K562 (cell line): ENCODE data around the gene SHB. TPM values are rescaled to one million over a fixed set of nuclear protein-coding genes. Genes with fewer than 3 reads are reported as not detected.

Experiments used
- ATAC-seq: fragments of 200-7000 bp; cut with Tn5 transposase; 3 replicates; pipeline ENCODE4 v1.9.1; 2020; ENCODE audit warnings: moderate library complexity
- BruUV-seq: library from RNA; stranded (reverse); fragments of 400-500 nt; replicated peaks from 2 replicates; lab custom pipeline; 2021; lab: Mats Ljungman, UMichigan
- CTCF ChIA-PET: fragments of 300-600 bp; formaldehyde crosslinking; extraction: SDS; loops from one replicate; lab custom pipeline; 2021; ENCODE audit warnings: low intra/inter-chr PET ratio; lab: Yijun Ruan, JAX
- POLR2A ChIA-PET: fragments of 300-600, 350-650 bp; sonication (Branson Sonifier 250); formaldehyde crosslinking; extraction: SDS; loops from one replicate; lab custom pipeline; 2021; ENCODE audit warnings: antibody characterized with exemption, inconsistent platforms; lab: Yijun Ruan, JAX
- DNase-seq, 4 experiments: peaks; one replicate each; pipeline versions ENCODE4 v3.0.0 to v3.0.0-alpha.2; 2011 to 2018; ENCODE audit warnings: low spot score in 3 of 4, mixed read lengths in 3 of 4; ENCODE audit errors: extremely low read depth in 1 of 4
- FAIRE-seq: peaks from 2 replicates; lab custom pipeline; 2011; peaks lifted over from hg19 to GRCh38; lab: Jason Lieb, UNC
- H2AFZ ChIP-seq: 2 replicates; pipeline ENCODE4 v1.6.0; 2011; ENCODE audit warnings: low read depth, low read length, control low read depth, inconsistent platforms
- H3K27ac ChIP-seq: fragments of 200-600 bp; 3 replicates; pipeline ENCODE4 v1.8.0; 2011; ENCODE audit warnings: low read depth, mild to moderate bottlenecking, control low read depth, inconsistent platforms, low read length, moderate library complexity, mixed read lengths; ENCODE audit errors: extremely low read depth
- H3K27me3 ChIP-seq, 2 experiments: fragments of 300-600 bp in 1 of 2; 2 replicates in 1 of 2; 3 replicates in 1 of 2; pipeline versions ENCODE4 v1.6.0 to v1.8.0; 2011; ENCODE audit warnings: inconsistent platforms in 2 of 2, low read length in 2 of 2, mild to moderate bottlenecking in 1 of 2, mixed read lengths in 1 of 2, moderate library complexity in 1 of 2; ENCODE audit not compliant: control insufficient read depth in 2 of 2, insufficient read depth in 2 of 2
- H3K36me3 ChIP-seq: fragments of 300-600 bp; 3 replicates; pipeline ENCODE4 v1.8.0; 2011; ENCODE audit warnings: mild to moderate bottlenecking, low read length, inconsistent platforms; ENCODE audit not compliant: control insufficient read depth, insufficient read depth
- H3K4me1 ChIP-seq, 2 experiments: fragments of 200-600 bp in 1 of 2; replicated peaks in 1 of 2; 2 replicates in 1 of 2; 3 replicates in 1 of 2; pipeline versions ENCODE4 v1.5.1 to v1.8.0; 2011; ENCODE audit warnings: inconsistent platforms in 2 of 2, low read length in 2 of 2, mild to moderate bottlenecking in 1 of 2, mixed read lengths in 1 of 2, moderate library complexity in 1 of 2; ENCODE audit not compliant: control insufficient read depth in 2 of 2, insufficient read depth in 2 of 2
- H3K4me2 ChIP-seq: 2 replicates; pipeline ENCODE4 v1.6.1; 2011; ENCODE audit warnings: low read length, control low read depth, inconsistent platforms, mixed read lengths; ENCODE audit not compliant: insufficient read depth
- H3K4me3 ChIP-seq: fragments of 200-600 bp; sonication (generic), shearing (Covaris generic); 2 replicates; pipeline ENCODE4 v1.5.1; 2016; ENCODE audit warnings: control low read depth, inconsistent platforms
- H3K79me2 ChIP-seq: fragments of 200-600 bp; 3 replicates; pipeline ENCODE4 v1.8.0; 2011; ENCODE audit warnings: low read length, inconsistent platforms; ENCODE audit not compliant: control insufficient read depth, insufficient read depth
- H3K9ac ChIP-seq, 2 experiments: 2 replicates each; pipeline versions ENCODE4 v1.6.0 to v1.6.1; 2011; ENCODE audit warnings: low read depth in 2 of 2, low read length in 2 of 2, control low read depth in 1 of 2, inconsistent platforms in 1 of 2, mild to moderate bottlenecking in 1 of 2, mixed read lengths in 1 of 2; ENCODE audit not compliant: insufficient read depth in 1 of 2
- H3K9me1 ChIP-seq: one replicate; pipeline ENCODE4 v1.6.0; 2011; ENCODE audit warnings: inconsistent platforms, mild to moderate bottlenecking, low read length, moderate library complexity; ENCODE audit not compliant: control insufficient read depth, insufficient read depth
- H3K9me3 ChIP-seq: replicated peaks from 2 replicates; pipeline ENCODE4 v1.5.1; 2011; ENCODE audit warnings: low read depth, low read length, inconsistent platforms; ENCODE audit not compliant: control insufficient read depth, insufficient read depth
- H4K20me1 ChIP-seq: replicated peaks from 2 replicates; pipeline ENCODE4 v1.6.1; 2011; ENCODE audit warnings: low read length, inconsistent platforms, mixed read lengths; ENCODE audit not compliant: control insufficient read depth, insufficient read depth
- FOXP1 ChIP-seq: sonication (generic); formaldehyde crosslinking; IDR thresholded peaks from 2 replicates; pipeline ENCODE4 v1.8.0; 2022; ENCODE audit warnings: mild to moderate bottlenecking, missing genetic modification reagents
- HNRNPUL1 ChIP-seq: fragments of 200-400 bp; formaldehyde crosslinking; IDR thresholded peaks from 2 replicates; pipeline ENCODE4 v1.6.1; 2017; ENCODE audit warnings: low read length
- KDM1A ChIP-seq, 2 experiments: fragments of 450-650 bp; IDR thresholded peaks; 2 replicates each; pipeline ENCODE4 v1.6.1; 2016; ENCODE audit warnings: mild to moderate bottlenecking in 2 of 2
- MEIS2 ChIP-seq: fragments of 450-650 bp; IDR thresholded peaks from 2 replicates; pipeline ENCODE4 v1.6.1; 2014; ENCODE audit warnings: mild to moderate bottlenecking; ENCODE audit not compliant: partially characterized antibody
- POLR2A ChIP-seq: fragments of 450-650 bp; conservative IDR thresholded peaks from 2 replicates; pipeline ENCODE4 v1.6.1; 2016
- POU5F1 ChIP-seq: fragments of 150-350 bp; IDR thresholded peaks from 2 replicates; pipeline ENCODE4 v1.6.1; 2014; ENCODE audit warnings: borderline replicate concordance, low read length, low read depth, mild to moderate bottlenecking; ENCODE audit not compliant: partially characterized antibody
- PPARD ChIP-seq: fragments of 250-450 bp; sonication (Bioruptor Pico); IDR thresholded peaks from 2 replicates; pipeline ENCODE4 v1.8.0; 2022; ENCODE audit warnings: inconsistent platforms, mild to moderate bottlenecking, moderate library complexity
- SAFB ChIP-seq: fragments of 200-400 bp; formaldehyde crosslinking; IDR thresholded peaks from 2 replicates; pipeline ENCODE4 v1.6.1; 2017; ENCODE audit warnings: low read depth, low read length, borderline replicate concordance
- SMAD1 ChIP-seq: fragments of 150-350 bp; IDR thresholded peaks from 2 replicates; pipeline ENCODE4 v1.6.1; 2014; ENCODE audit warnings: low read length, low read depth; ENCODE audit not compliant: partially characterized antibody
- ZBTB8A ChIP-seq: fragments of 450-650 bp; IDR thresholded peaks from 2 replicates; pipeline ENCODE4 v1.6.1; 2018; ENCODE audit warnings: mild to moderate bottlenecking, moderate library complexity; ENCODE audit not compliant: partially characterized antibody
- ZNF165 ChIP-seq: fragments of 250-450 bp; sonication (Bioruptor Pico); IDR thresholded peaks from 2 replicates; pipeline ENCODE4 v1.4.0; 2020; ENCODE audit warnings: borderline replicate concordance
- WGBS: fragments of 100-300 bp; shearing (Covaris generic); methylation state at CpG from one replicate; pipeline ENCODE4 v1.1.6; 2016; ENCODE audit warnings: low coverage, mixed read lengths; ENCODE audit not compliant: insufficient coverage; ENCODE audit errors: missing lambda C conversion rate; 5-methylcytosine and 5-hydroxymethylcytosine counted together
- in situ Hi-C: fragments of 300-500 bp; cut with MboI; formaldehyde crosslinking; loops from 4 replicates; pipeline ENCODE4 v1.15.0; 2018; ENCODE audit warnings: inconsistent platforms, mixed read lengths
- intact Hi-C: fragments of 100-400 bp; cut with micrococcal nuclease; formaldehyde crosslinking; loops from 2 replicates; pipeline ENCODE4 v1.14.2; 2022
- polyA plus RNA-seq, 8 experiments: library from polyadenylated mRNA; depleted of rRNA in 4 of 8; stranded (reverse) in 5 of 8; unstranded in 3 of 8; fragments of >200 nt; fragmentation: Nextera tagmentation in 2 of 8; fragmentation: Illumina TruSeq in 1 of 8; extraction: Ambion mirVana in 2 of 8; extraction: Trizol in 1 of 8; gene quantifications; 2 replicates each; pipeline versions ENCODE4 v1.2.1 to v1.2.3, GENCODE V29; 2011 to 2014; ENCODE audit warnings: inconsistent platforms in 1 of 8, missing spikeins in 1 of 8
- total RNA-seq, 7 experiments: library from RNA; depleted of rRNA in 6 of 7; stranded (reverse); fragments of >200 nt in 6 of 7; fragmentation: Illumina TruSeq in 2 of 7; extraction: Trizol in 2 of 7; gene quantifications; 2 replicates each; pipeline versions ENCODE4 v1.2.1 to v1.2.3, GENCODE V29; 2011 to 2021; ENCODE audit warnings: low replicate concordance in 1 of 7
- TF ChIP-seq, protein P1 (sequence below): sonication (generic); formaldehyde crosslinking; IDR thresholded peaks from 2 replicates; pipeline ENCODE4 v1.8.0; 2022; ENCODE audit warnings: missing genetic modification reagents, mild to moderate bottlenecking, moderate library complexity, borderline replicate concordance
- TF ChIP-seq, protein P2 (sequence below): fragments of 450-650 bp; IDR thresholded peaks from 2 replicates; pipeline ENCODE4 v1.6.1; 2016
- TF ChIP-seq, protein P3 (sequence below): fragments of 250-450 bp; sonication (Bioruptor Pico); IDR thresholded peaks from 2 replicates; pipeline ENCODE4 v1.8.0; 2022; ENCODE audit warnings: moderate library complexity, mild to moderate bottlenecking, inconsistent platforms
- TF ChIP-seq, protein P4 (sequence below): fragments of 450-650 bp; formaldehyde crosslinking; IDR thresholded peaks from 2 replicates; pipeline ENCODE4 v1.4.0; 2020; ENCODE audit warnings: mild to moderate bottlenecking, moderate library complexity
- TF ChIP-seq, protein P5 (sequence below): fragments of 250-450 bp; sonication (Bioruptor Pico); IDR thresholded peaks from 2 replicates; pipeline ENCODE4 v1.8.0; 2021; ENCODE audit warnings: borderline replicate concordance, mild to moderate bottlenecking, moderate library complexity; ENCODE audit not compliant: poor library complexity, severe bottlenecking
- TF ChIP-seq, protein P6 (sequence below): sonication (generic); formaldehyde crosslinking; IDR thresholded peaks from 2 replicates; pipeline ENCODE4 v1.9.0; 2022; ENCODE audit warnings: mild to moderate bottlenecking, missing genetic modification reagents

Gene SHB
- total and polyA plus RNA-seq, 9 of the 15 experiments (the other 6 are each of a cell fraction or from before 2014, with no cell fraction given): 0.78 to 16.0 (median 5.3) TPM

DNA sequence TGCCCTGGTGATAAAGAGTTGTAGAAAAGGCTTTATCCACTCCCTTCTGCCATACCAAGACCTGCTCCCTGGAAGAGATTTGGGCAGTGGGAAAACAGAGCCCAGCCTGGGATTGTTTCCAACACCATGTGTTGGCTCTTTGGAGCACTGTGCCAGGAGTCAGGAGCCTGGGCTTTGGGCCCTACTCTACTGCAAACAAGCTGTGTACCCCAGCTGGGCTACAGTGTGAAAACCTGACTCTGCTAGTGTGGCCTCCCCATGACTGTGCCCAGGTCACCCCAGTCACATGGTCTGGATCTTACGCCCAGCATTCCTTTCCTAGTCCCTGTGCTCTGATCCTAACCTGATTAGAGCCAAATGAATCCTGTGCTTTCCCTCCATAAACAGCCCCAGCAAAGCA, 39.3 kb upstream of the SHB start:
- no peaks in the 10 kb centered on the region for H3K9me3 ChIP-seq
- peaks cover 12 to 14% of the 10 kb centered on the region in 2 experiments; a peak in 4 of 5 replicates for H3K27me3 ChIP-seq
- BruUV-seq: no TSS peak
- CTCF ChIA-PET: no interaction called here
- H3K27ac ChIP-seq: no peak overlapping the region
- ATAC-seq (no peak; the same call in 2 of the 3 replicates), DNase-seq (no peak), FAIRE-seq (no peak)
- no peak overlapping the region for H3K4me3 ChIP-seq
- POLR2A ChIA-PET: interaction anchor here (0.6 to 1.5 kb wide), 4 partner anchors 9 to 137 kb away, joined by 3 to 6 read pairs (median 4); no protein-coding TSS in a partner anchor
- in situ Hi-C loops (no loop called here), intact Hi-C loops (no loop called here)
- H3K9ac ChIP-seq: no peak overlapping the region
- no peaks in the 10 kb centered on the region for H3K9me1 ChIP-seq
- H3K36me3 ChIP-seq: no peaks in the 10 kb centered on the region
- no peak overlapping the region for H2AFZ ChIP-seq
- peak overlapping the region; percentile 15; the same call in 1 of the 2 replicates for H3K4me2 ChIP-seq
- no peaks in the 10 kb centered on the region for H3K79me2 ChIP-seq
- H4K20me1 ChIP-seq: no peaks in the 10 kb centered on the region; the same call in 1 of the 2 replicates
- peaks cover 9 to 13% of the 10 kb centered on the region in 2 experiments; a peak in 4 of 5 replicates for H3K4me1 ChIP-seq
- WGBS: 25% methylated on average over 1 of the region's 1 CpG
- TF ChIP-seq KDM1A (IDR thresholded peaks at IDR 0.05) (peak in 1 of 2 experiments; percentile 32; a peak in 3 of 4 replicates), PPARD (CRISPR knock-in tag) (no peak), ZBTB8A (no peak), MEIS2 (no peak), POU5F1 (no peak), FOXP1 (CRISPR knock-in tag) (no peak), SAFB (no peak), HNRNPUL1 (no peak), ZNF165 (CRISPR knock-in tag) (no peak), POLR2A (no peak), SMAD1 (no peak)
- TF ChIP-seq, protein P1, sequence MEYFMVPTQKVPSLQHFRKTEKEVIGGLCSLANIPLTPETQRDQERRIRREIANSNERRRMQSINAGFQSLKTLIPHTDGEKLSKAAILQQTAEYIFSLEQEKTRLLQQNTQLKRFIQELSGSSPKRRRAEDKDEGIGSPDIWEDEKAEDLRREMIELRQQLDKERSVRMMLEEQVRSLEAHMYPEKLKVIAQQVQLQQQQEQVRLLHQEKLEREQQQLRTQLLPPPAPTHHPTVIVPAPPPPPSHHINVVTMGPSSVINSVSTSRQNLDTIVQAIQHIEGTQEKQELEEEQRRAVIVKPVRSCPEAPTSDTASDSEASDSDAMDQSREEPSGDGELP: no peak
- TF ChIP-seq, protein P2, sequence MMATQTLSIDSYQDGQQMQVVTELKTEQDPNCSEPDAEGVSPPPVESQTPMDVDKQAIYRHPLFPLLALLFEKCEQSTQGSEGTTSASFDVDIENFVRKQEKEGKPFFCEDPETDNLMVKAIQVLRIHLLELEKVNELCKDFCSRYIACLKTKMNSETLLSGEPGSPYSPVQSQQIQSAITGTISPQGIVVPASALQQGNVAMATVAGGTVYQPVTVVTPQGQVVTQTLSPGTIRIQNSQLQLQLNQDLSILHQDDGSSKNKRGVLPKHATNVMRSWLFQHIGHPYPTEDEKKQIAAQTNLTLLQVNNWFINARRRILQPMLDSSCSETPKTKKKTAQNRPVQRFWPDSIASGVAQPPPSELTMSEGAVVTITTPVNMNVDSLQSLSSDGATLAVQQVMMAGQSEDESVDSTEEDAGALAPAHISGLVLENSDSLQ: no peak
- TF ChIP-seq, protein P3, sequence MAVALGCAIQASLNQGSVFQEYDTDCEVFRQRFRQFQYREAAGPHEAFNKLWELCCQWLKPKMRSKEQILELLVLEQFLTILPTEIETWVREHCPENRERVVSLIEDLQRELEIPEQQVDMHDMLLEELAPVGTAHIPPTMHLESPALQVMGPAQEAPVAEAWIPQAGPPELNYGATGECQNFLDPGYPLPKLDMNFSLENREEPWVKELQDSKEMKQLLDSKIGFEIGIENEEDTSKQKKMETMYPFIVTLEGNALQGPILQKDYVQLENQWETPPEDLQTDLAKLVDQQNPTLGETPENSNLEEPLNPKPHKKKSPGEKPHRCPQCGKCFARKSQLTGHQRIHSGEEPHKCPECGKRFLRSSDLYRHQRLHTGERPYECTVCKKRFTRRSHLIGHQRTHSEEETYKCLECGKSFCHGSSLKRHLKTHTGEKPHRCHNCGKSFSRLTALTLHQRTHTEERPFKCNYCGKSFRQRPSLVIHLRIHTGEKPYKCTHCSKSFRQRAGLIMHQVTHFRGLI (CRISPR knock-in tag): no peak
- TF ChIP-seq, protein P4, sequence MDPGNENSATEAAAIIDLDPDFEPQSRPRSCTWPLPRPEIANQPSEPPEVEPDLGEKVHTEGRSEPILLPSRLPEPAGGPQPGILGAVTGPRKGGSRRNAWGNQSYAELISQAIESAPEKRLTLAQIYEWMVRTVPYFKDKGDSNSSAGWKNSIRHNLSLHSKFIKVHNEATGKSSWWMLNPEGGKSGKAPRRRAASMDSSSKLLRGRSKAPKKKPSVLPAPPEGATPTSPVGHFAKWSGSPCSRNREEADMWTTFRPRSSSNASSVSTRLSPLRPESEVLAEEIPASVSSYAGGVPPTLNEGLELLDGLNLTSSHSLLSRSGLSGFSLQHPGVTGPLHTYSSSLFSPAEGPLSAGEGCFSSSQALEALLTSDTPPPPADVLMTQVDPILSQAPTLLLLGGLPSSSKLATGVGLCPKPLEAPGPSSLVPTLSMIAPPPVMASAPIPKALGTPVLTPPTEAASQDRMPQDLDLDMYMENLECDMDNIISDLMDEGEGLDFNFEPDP (CRISPR knock-in tag): no peak
- TF ChIP-seq, protein P5, sequence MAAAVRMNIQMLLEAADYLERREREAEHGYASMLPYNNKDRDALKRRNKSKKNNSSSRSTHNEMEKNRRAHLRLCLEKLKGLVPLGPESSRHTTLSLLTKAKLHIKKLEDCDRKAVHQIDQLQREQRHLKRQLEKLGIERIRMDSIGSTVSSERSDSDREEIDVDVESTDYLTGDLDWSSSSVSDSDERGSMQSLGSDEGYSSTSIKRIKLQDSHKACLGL (CRISPR knock-in tag): no peak
- TF ChIP-seq, protein P6, sequence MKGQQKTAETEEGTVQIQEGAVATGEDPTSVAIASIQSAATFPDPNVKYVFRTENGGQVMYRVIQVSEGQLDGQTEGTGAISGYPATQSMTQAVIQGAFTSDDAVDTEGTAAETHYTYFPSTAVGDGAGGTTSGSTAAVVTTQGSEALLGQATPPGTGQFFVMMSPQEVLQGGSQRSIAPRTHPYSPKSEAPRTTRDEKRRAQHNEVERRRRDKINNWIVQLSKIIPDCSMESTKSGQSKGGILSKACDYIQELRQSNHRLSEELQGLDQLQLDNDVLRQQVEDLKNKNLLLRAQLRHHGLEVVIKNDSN: 0 out of 2 replicates have a peak, but pooled peaks have one; percentile 15
